H1 (cell line): ENCODE measurements around the gene UMAD1. TPM values are rescaled to one million over a fixed set of nuclear protein-coding genes. Genes with fewer than 3 reads are reported as not detected.

Experiments
- CTCF ChIA-PET: fragments of 300-600 bp; sonication (Branson Sonifier 250); formaldehyde crosslinking; loops from one replicate; lab custom pipeline; 2021; ENCODE audit not compliant: partially characterized antibody; lab: Charles Lee
- POLR2A ChIA-PET: fragments of 300-600 bp; sonication (Branson Sonifier 250); formaldehyde crosslinking; loops from one replicate; lab custom pipeline; 2021; ENCODE audit warnings: inconsistent platforms; ENCODE audit not compliant: partially characterized antibody; lab: Charles Lee
- DNase-seq, 2 experiments: peaks; one replicate each; pipeline versions ENCODE4 v3.0.0 to v3.0.0-alpha.2; 2010 to 2022; ENCODE audit warnings: low spot score in 2 of 2, low read depth in 1 of 2, mixed read lengths in 1 of 2
- FAIRE-seq: peaks from 2 replicates; lab custom pipeline; 2011; peaks lifted over from hg19 to GRCh38; lab: Jason Lieb, UNC
- H2AFZ ChIP-seq: 2 replicates; pipeline ENCODE4 v1.8.1; 2012; ENCODE audit warnings: low read length, inconsistent platforms
- H2AK5ac ChIP-seq: 2 replicates; pipeline ENCODE4 v1.6.1; 2013; ENCODE audit warnings: low read depth, low read length
- H2BK120ac ChIP-seq: replicated peaks from 2 replicates; pipeline ENCODE3; 2013; ENCODE audit warnings: low read depth, low read length, inconsistent platforms
- H2BK12ac ChIP-seq: 2 replicates; pipeline ENCODE4 v1.6.1; 2013; ENCODE audit warnings: low read depth, low read length
- H2BK15ac ChIP-seq: 2 replicates; pipeline ENCODE4 v1.6.1; 2013; ENCODE audit warnings: low read length
- H2BK20ac ChIP-seq: 2 replicates; pipeline ENCODE4 v1.6.1; 2013; ENCODE audit warnings: low read length
- H2BK5ac ChIP-seq: 2 replicates; pipeline ENCODE4 v1.6.1; 2013; ENCODE audit warnings: low read depth, low read length
- H3K14ac ChIP-seq: 2 replicates; pipeline ENCODE4 v1.6.1; 2013; ENCODE audit warnings: inconsistent platforms; ENCODE audit not compliant: insufficient read length
- H3K18ac ChIP-seq: 2 replicates; pipeline ENCODE4 v1.6.1; 2013; ENCODE audit warnings: low read length; ENCODE audit errors: extremely low read depth
- H3K23ac ChIP-seq: 2 replicates; pipeline ENCODE4 v1.6.1; 2013; ENCODE audit warnings: inconsistent platforms; ENCODE audit not compliant: insufficient read length
- H3K23me2 ChIP-seq: 2 replicates; pipeline ENCODE4 v1.6.1; 2013; ENCODE audit warnings: low read depth, low read length
- H3K27ac ChIP-seq: 2 replicates; pipeline ENCODE4 v1.6.1; 2011; ENCODE audit warnings: low read depth, low read length, inconsistent platforms
- H3K27me3 ChIP-seq, 4 experiments: replicated peaks in 1 of 4; 1 replicate in 1 of 4; 2 replicates in 3 of 4; pipeline versions ENCODE4 v1.6.1 to v1.8.1; 2011 to 2013; ENCODE audit warnings: low read length in 3 of 4, mild to moderate bottlenecking in 3 of 4, inconsistent platforms in 2 of 4, mixed read lengths in 2 of 4, moderate library complexity in 1 of 4; ENCODE audit not compliant: control insufficient read depth in 3 of 4, insufficient read depth in 3 of 4; ENCODE audit errors: extremely low read depth in 1 of 4
- H3K36me3 ChIP-seq, 4 experiments: 2 replicates each; pipeline versions ENCODE4 v1.6.1 to v1.8.1; 2011 to 2013; ENCODE audit warnings: mild to moderate bottlenecking in 4 of 4, low read length in 3 of 4, moderate library complexity in 2 of 4, control low read depth in 1 of 4, inconsistent platforms in 1 of 4; ENCODE audit not compliant: insufficient read depth in 4 of 4, control insufficient read depth in 2 of 4
- H3K4ac ChIP-seq: replicated peaks from 2 replicates; pipeline ENCODE3; 2013; ENCODE audit warnings: low read length, low read depth, mixed read lengths, inconsistent platforms; ENCODE audit not compliant: insufficient read length
- H3K4me1 ChIP-seq, 4 experiments: replicated peaks in 1 of 4; 1 replicate in 1 of 4; 2 replicates in 3 of 4; pipeline versions ENCODE4 v1.6.1 to v1.8.1; 2011 to 2013; ENCODE audit warnings: low read length in 3 of 4, inconsistent platforms in 2 of 4, mixed read lengths in 1 of 4; ENCODE audit not compliant: insufficient read depth in 4 of 4, control insufficient read depth in 3 of 4
- H3K4me2 ChIP-seq, 2 experiments: 2 replicates each; pipeline versions ENCODE4 v1.6.1 to v1.8.1; 2011 to 2013; ENCODE audit warnings: low read depth in 2 of 2, low read length in 2 of 2, control low read depth in 1 of 2, inconsistent platforms in 1 of 2, mild to moderate bottlenecking in 1 of 2; ENCODE audit not compliant: insufficient read depth in 1 of 2
- H3K4me3 ChIP-seq, 4 experiments: fragments of 200-600, 300-600 bp in 1 of 4; sonication (generic), shearing (Covaris generic), sonication (Bioruptor Twin) in 1 of 4; 2 replicates each; pipeline versions ENCODE4 v1.5.1 to v1.8.1; 2011 to 2016; ENCODE audit warnings: low read length in 4 of 4, low read depth in 3 of 4, control low read depth in 2 of 4, inconsistent platforms in 2 of 4, mild to moderate bottlenecking in 2 of 4, mixed read lengths in 1 of 4, moderate library complexity in 1 of 4; ENCODE audit not compliant: insufficient read depth in 2 of 4; ENCODE audit errors: extremely low read depth in 1 of 4
- H3K56ac ChIP-seq: replicated peaks from 2 replicates; pipeline ENCODE3; 2013; ENCODE audit warnings: low read depth, mild to moderate bottlenecking, mixed read lengths, low read length, inconsistent platforms; ENCODE audit not compliant: insufficient read length
- H3K79me1 ChIP-seq: 2 replicates; pipeline ENCODE4 v1.6.1; 2013; ENCODE audit warnings: low read depth, low read length, control low read depth
- H3K79me2 ChIP-seq, 2 experiments: 2 replicates each; pipeline versions ENCODE4 v1.6.1 to v1.8.1; 2012 to 2013; ENCODE audit warnings: low read length in 2 of 2, mild to moderate bottlenecking in 2 of 2, inconsistent platforms in 1 of 2; ENCODE audit not compliant: insufficient read depth in 2 of 2, control insufficient read depth in 1 of 2
- H3K9ac ChIP-seq, 4 experiments: replicated peaks in 1 of 4; 1 replicate in 1 of 4; 2 replicates in 3 of 4; pipeline versions ENCODE4 v1.6.1 to v1.8.1; 2011 to 2013; ENCODE audit warnings: low read depth in 3 of 4, low read length in 3 of 4, control low read depth in 2 of 4, mild to moderate bottlenecking in 2 of 4, moderate library complexity in 2 of 4, inconsistent platforms in 1 of 4; ENCODE audit errors: extremely low read depth in 1 of 4
- H3K9me3 ChIP-seq, 2 experiments: 2 replicates each; pipeline versions ENCODE4 v1.6.1 to v1.8.1; 2012 to 2013; ENCODE audit warnings: mild to moderate bottlenecking in 2 of 2, moderate library complexity in 2 of 2, control low read depth in 1 of 2, inconsistent platforms in 1 of 2, low read depth in 1 of 2, low read length in 1 of 2, mixed read lengths in 1 of 2; ENCODE audit not compliant: insufficient read depth in 2 of 2
- H4K20me1 ChIP-seq, 2 experiments: replicated peaks in 1 of 2; 2 replicates each; pipeline versions ENCODE3 to v1.8.1; 2011 to 2013; ENCODE audit warnings: inconsistent platforms in 2 of 2, low read length in 2 of 2, mild to moderate bottlenecking in 1 of 2; ENCODE audit not compliant: insufficient read depth in 2 of 2, control insufficient read depth in 1 of 2
- H4K5ac ChIP-seq: 2 replicates; pipeline ENCODE4 v1.6.1; 2013; ENCODE audit warnings: low read length, low read depth, mixed read lengths, inconsistent platforms; ENCODE audit not compliant: insufficient read length
- H4K8ac ChIP-seq: 2 replicates; pipeline ENCODE4 v1.8.0; 2013; ENCODE audit warnings: mild to moderate bottlenecking, moderate library complexity, low read length, inconsistent platforms; ENCODE audit not compliant: insufficient read depth; ENCODE audit errors: extremely low read depth
- H4K91ac ChIP-seq: replicated peaks from 2 replicates; pipeline ENCODE3; 2013; ENCODE audit warnings: low read length, mixed read lengths, inconsistent platforms; ENCODE audit not compliant: insufficient read length
- BCL11A ChIP-seq, 2 experiments: IDR thresholded peaks; one replicate each; pipeline ENCODE4 v1.6.1; 2011; ENCODE audit warnings: low read depth in 2 of 2, low read length in 2 of 2, mild to moderate bottlenecking in 2 of 2
- CHD2 ChIP-seq: IDR thresholded peaks from 2 replicates; pipeline ENCODE4 v1.6.1; 2012; ENCODE audit warnings: low read length, improper control_type of control experiment
- CREB1 ChIP-seq: IDR thresholded peaks from 2 replicates; pipeline ENCODE4 v1.6.1; 2012; ENCODE audit warnings: inconsistent platforms
- EP300 ChIP-seq, 2 experiments: IDR thresholded peaks; 1 replicate in 1 of 2; 2 replicates in 1 of 2; pipeline ENCODE4 v1.6.1; 2011 to 2012; ENCODE audit warnings: low read depth in 2 of 2, low read length in 2 of 2, mild to moderate bottlenecking in 2 of 2, borderline replicate concordance in 1 of 2, inconsistent platforms in 1 of 2, moderate library complexity in 1 of 2
- JUN ChIP-seq: IDR thresholded peaks from 2 replicates; pipeline ENCODE4 v1.6.1; 2011; ENCODE audit warnings: low read depth, mild to moderate bottlenecking, improper control_type of control experiment, low read length
- KDM4A ChIP-seq: IDR thresholded peaks from one replicate; pipeline ENCODE4 v1.7.1; 2012; ENCODE audit warnings: low read depth, mild to moderate bottlenecking, moderate library complexity, low read length, inconsistent platforms; ENCODE audit not compliant: severe bottlenecking
- MAFK ChIP-seq: IDR thresholded peaks from 2 replicates; pipeline ENCODE4 v1.6.1; 2012; ENCODE audit warnings: low read depth, mild to moderate bottlenecking, improper control_type of control experiment, low read length
- MAX ChIP-seq: IDR thresholded peaks from 2 replicates; pipeline ENCODE4 v1.6.1; 2012; ENCODE audit warnings: inconsistent platforms
- NRF1 ChIP-seq: IDR thresholded peaks from 2 replicates; pipeline ENCODE4 v1.6.1; 2011; ENCODE audit warnings: mild to moderate bottlenecking, low read depth, low read length, improper control_type of control experiment
- POLR2A ChIP-seq, 2 experiments: IDR thresholded peaks; 1 replicate in 1 of 2; 2 replicates in 1 of 2; pipeline ENCODE4 v1.6.1; 2011; ENCODE audit warnings: low read depth in 2 of 2, low read length in 2 of 2, mild to moderate bottlenecking in 2 of 2; ENCODE audit errors: control extremely low read depth in 1 of 2
- POLR2AphosphoS5 ChIP-seq: IDR thresholded peaks from 2 replicates; pipeline ENCODE4 v1.6.1; 2011; ENCODE audit warnings: low read depth, low read length
- SAP30 ChIP-seq: fragments of 300-600 bp; sonication (generic); IDR thresholded peaks from 2 replicates; pipeline ENCODE4 v1.7.1; 2012; ENCODE audit warnings: low read length, moderate library complexity, mild to moderate bottlenecking, inconsistent platforms; ENCODE audit not compliant: insufficient read depth, insufficient replicate concordance
- SIRT6 ChIP-seq: IDR thresholded peaks from one replicate; pipeline ENCODE4 v1.7.1; 2012; ENCODE audit warnings: low read length, inconsistent platforms
- SP2 ChIP-seq: IDR thresholded peaks from 2 replicates; pipeline ENCODE4 v1.6.1; 2012; ENCODE audit warnings: mild to moderate bottlenecking, low read length, inconsistent platforms
- TCF12 ChIP-seq: IDR thresholded peaks from 2 replicates; pipeline ENCODE4 v1.6.1; 2011; ENCODE audit warnings: low read depth, mild to moderate bottlenecking, low read length
- polyA plus RNA-seq, 7 experiments: library from polyadenylated mRNA; depleted of rRNA in 3 of 7; stranded (reverse) in 5 of 7; unstranded in 2 of 7; fragments of >200 nt in 5 of 7; fragments of 200-250 nt in 2 of 7; gene quantifications; 1 replicate in 5 of 7; 2 replicates in 1 of 7; 4 replicates in 1 of 7; pipeline versions ENCODE4 v1.2.1 to v1.2.3, GENCODE V29; 2011 to 2013; ENCODE audit warnings: missing spikeins in 2 of 7, mixed read lengths in 2 of 7
- total RNA-seq: library from RNA; stranded (reverse); fragmentation: NEBNext Ultra II Directional; extraction: Animal tissue kit (Norgen Biotek cat#: 25700); gene quantifications from 2 replicates; pipeline ENCODE4 v1.2.1, GENCODE V29; 2021

Gene UMAD1
- total and polyA plus RNA-seq, 2 of the 8 experiments (the other 6 are each of a cell fraction or from before 2014, with no cell fraction given), result 10.4 to 12.3 TPM

- no peak overlapping the region for H2AK5ac ChIP-seq
- H3K18ac ChIP-seq, result no peak overlapping the region
- FAIRE-seq, result no peak
- H2AFZ ChIP-seq, result no peak overlapping the region
- no peaks in the 10 kb centered on the region for H3K23me2 ChIP-seq
- no peak overlapping the region for H3K14ac ChIP-seq
- no peak overlapping the region for H2BK20ac ChIP-seq
- no peak overlapping the region for H2BK120ac ChIP-seq
- H3K4me2 ChIP-seq, result no peak overlapping the region
- peak overlapping the region in 1 of 4 experiments; percentile 1; a peak in 1 of 8 replicates for H3K4me3 ChIP-seq
- H3K23ac ChIP-seq, result no peak overlapping the region
- DNase-seq, result no peak
- no peaks in the 10 kb centered on the region for H3K27me3 ChIP-seq
- ChIA-PET CTCF (interaction anchor here (0.5 to 1.7 kb wide), 6 partner anchors 7 to 271 kb away, joined by 3 to 4 read pairs (median 4); no protein-coding TSS in a partner anchor), POLR2A (interaction anchor here (0.6 to 1.4 kb wide), 2 partner anchors 19 to 205 kb away, joined by 3 to 4 read pairs; no protein-coding TSS in a partner anchor)
- H3K56ac ChIP-seq, result no peak overlapping the region
- no peaks in the 10 kb centered on the region for H3K79me1 ChIP-seq
- H3K9me3 ChIP-seq, result no peaks in the 10 kb centered on the region
- no peak overlapping the region for H3K4ac ChIP-seq
- no peaks in the 10 kb centered on the region for H3K36me3 ChIP-seq
- no peak overlapping the region for H4K8ac ChIP-seq
- peaks cover 0 to 17% (median 2%) of the 10 kb centered on the region in 4 experiments; a peak in 3 of 7 replicates for H3K4me1 ChIP-seq
- no peak overlapping the region for H2BK15ac ChIP-seq
- H3K9ac ChIP-seq, result no peak overlapping the region
- no peak overlapping the region for H2BK5ac ChIP-seq
- no peak overlapping the region for H4K91ac ChIP-seq
- H3K79me2 ChIP-seq, result no peaks in the 10 kb centered on the region
- H4K20me1 ChIP-seq, result no peaks in the 10 kb centered on the region
- H3K27ac ChIP-seq, result no peak overlapping the region
- H4K5ac ChIP-seq, result no peak overlapping the region
- no peak overlapping the region for H2BK12ac ChIP-seq
- no peak for TF ChIP-seq KDM4A
- TF ChIP-seq MAFK, result no peak
- no peak for TF ChIP-seq SIRT6
- no peak for TF ChIP-seq JUN
- no peak for TF ChIP-seq TCF12
- TF ChIP-seq POLR2A (IDR thresholded peaks at IDR 0.05; ENCODE audit: control extremely low read depth in 1 of 2, low read depth in 2 of 2, low read length in 2 of 2), result no peak
- TF ChIP-seq POLR2AphosphoS5, result no peak
- no peak for TF ChIP-seq BCL11A (IDR thresholded peaks at IDR 0.05; ENCODE audit: low read depth in 2 of 2, low read length in 2 of 2)
- no peak for TF ChIP-seq CREB1
- no peak for TF ChIP-seq SAP30
- no peak for TF ChIP-seq MAX
- no peak for TF ChIP-seq EP300 (IDR thresholded peaks at IDR 0.05; ENCODE audit: borderline replicate concordance in 1 of 2, low read depth in 2 of 2, low read length in 2 of 2)
- TF ChIP-seq SP2, result no peak
- no peak for TF ChIP-seq CHD2
- TF ChIP-seq NRF1, result no peak
Measured at GRCh38 chr7:7918736-7919448, 278.3 kb downstream of the UMAD1 start.
